GM21576 (cell line): Measurements from ENCODE around the gene ROBO1.
"Not testable (repeated sequence)": the region's sequence is repeated elsewhere in the genome, so short reads cannot be mapped to it uniquely, and the experiment has no call there.

ENCODE experiments used
- ATAC-seq: cut with Tn5 transposase; IDR thresholded peaks from one replicate; pipeline ENCODE4 v1.9.1; 2021; ENCODE audit warnings: mild to moderate bottlenecking, moderate library complexity; ENCODE audit not compliant: unreplicated experiment

ROBO1 gene

GRCh38 chr3:78725703-78726246 is 1042.0 kb downstream of the ROBO1 start:
- no peak for ATAC-seq

DNA sequence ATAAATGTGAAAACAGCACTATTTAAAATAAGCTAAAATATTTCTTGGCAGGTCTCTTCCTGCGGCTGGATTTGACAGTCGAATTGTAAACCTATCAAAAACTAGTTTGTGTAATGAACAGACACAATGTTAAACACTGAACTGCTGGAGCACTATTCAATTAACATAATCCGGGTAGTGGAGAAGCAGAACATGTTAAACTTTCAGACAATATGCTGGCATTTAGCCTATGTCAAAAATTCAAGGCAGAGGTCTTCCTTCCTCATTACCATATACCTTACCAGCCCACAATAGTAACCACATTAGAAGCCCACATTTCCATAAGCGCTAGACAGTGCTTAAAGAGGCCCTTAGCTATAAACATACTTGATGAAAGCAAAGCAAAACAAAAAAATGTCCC is 1042.9 kb downstream of the ROBO1 start:
- ATAC-seq, result no peak

DNA sequence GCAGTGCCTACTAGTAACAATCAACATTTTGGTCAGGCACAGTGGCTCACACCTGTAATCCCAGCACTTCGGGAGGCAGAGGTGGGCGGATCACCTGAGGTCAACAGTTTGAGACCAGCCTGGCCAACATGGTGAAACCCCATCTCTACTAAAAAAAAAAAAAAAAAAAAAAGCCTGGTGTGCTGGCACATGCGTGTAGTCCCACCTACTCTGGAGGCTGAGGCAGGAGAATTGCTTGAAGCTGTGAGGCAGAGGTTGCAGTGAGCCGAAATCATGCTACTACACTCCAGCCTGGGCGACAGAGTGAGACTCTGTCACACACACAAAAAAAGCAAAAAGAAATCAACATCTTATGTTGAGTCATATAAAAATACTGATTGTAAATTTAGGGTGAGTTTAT is 1043.4 kb downstream of the ROBO1 start:
- ATAC-seq, result not testable (repeated sequence)

DNA sequence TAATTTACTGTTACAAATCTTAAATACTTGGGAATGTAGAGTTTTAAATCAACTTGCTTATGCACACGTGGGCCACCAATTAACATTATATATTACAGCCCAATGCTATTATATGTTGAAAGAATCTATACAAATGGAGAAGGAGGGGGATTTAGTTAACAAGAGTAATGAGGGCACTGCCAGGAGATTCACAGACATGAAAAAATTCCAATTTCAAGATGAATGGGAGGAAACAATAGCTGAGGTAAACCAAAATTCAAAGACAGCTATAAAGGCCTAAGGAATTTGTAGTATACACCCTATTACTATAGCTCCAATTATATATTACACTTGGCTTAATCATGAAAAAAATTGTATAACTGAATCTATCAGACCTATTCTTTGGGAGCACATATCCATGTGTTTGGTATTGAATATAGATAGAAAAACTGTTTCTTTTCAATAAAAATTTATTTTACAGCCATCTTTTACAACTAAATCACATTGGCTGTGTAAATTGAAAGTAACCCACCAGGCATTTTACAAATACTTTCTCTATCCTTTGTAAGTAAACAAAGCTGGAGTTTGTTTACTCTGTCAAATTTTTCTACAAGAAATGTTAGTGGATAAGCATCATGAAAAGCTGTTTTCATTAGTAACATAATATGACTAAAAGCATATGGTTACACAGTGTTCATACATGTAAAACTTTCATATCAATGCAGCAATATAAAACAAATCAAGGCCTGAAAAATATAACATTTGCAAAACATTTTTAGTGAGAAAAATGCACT is 1045.8 kb downstream of the ROBO1 start:
- no peak for ATAC-seq

- ATAC-seq, result no peak
Observed at GRCh38 chr3:78718707-78719106, 1049.1 kb downstream of the ROBO1 start.

GRCh38 chr3:78717041-78717440 is 1050.8 kb downstream of the ROBO1 start:
- no peak for ATAC-seq

DNA sequence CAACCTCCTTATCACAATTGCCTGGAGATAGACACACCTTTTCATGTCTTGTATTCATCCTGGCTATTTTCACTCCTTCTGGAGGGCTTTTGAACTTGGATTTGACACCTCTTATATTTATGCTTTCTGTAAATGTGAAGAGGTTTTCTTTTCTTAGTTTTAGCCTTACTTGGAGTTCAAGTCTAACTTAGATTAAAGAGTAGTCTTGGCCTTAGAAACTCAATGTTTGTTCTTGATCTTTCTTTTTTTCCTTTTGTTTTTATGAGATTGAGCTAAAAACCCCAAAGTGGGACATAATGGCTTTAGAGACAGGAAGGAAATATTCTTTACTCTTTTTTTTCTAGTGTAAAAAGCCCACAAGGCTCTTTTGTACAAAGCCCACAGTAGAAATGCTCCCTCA is 1054.9 kb downstream of the ROBO1 start:
- ATAC-seq, result no peak

DNA sequence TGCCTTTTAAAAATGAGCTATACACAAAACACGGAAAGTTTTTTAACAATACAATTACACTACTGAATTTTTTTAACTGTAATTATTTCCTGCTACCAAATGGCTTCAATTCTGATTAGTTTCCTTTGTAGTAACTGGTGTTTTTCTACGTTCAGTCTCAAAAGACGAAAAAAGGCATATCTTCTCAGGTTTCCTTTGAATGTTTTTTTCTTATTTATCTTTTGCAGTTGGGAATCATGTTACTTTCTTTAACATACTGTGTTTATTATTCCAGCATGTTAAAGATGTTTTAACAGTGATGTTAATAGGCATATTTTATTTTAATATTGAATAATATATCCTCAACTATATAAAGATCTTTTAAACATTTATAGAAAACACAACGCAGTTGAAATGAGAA is 1055.5 kb downstream of the ROBO1 start:
- no peak for ATAC-seq

DNA sequence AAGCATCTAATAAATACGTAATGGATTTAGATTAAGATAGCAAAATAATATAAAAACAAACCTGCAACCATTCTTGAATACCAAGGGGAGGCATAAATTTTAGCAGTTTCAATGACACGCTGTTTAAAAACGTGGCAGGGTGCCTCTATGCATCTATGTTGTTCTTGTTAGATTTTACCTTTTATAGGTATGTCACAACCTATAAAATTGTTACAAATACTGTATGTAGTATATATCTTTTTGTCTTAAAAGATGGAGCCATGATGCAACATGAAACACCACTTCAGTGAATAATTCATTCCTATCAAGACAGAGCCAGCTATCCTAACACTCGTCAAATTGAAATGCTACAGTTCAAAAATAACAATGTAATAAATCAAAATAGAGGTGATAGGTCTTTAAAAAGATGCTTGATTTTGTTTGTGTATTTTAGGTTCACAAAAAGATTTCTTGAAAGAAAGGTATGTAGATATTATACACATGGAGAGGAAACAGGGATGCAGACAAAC is 1059.2 kb downstream of the ROBO1 start:
- no peak for ATAC-seq

GRCh38 chr3:78707609-78708008 is 1060.2 kb downstream of the ROBO1 start:
- no peak for ATAC-seq

- ATAC-seq, result no peak
Observed at GRCh38 chr3:78706906-78707523, 1060.8 kb downstream of the ROBO1 start.

- no peak for ATAC-seq
Observed at GRCh38 chr3:78703944-78704343, 1063.9 kb downstream of the ROBO1 start.

- ATAC-seq, result no peak
Observed at GRCh38 chr3:78701537-78701936, 1066.3 kb downstream of the ROBO1 start.

GRCh38 chr3:78698431-78698830 is 1069.4 kb downstream of the ROBO1 start:
- no peak for ATAC-seq

DNA sequence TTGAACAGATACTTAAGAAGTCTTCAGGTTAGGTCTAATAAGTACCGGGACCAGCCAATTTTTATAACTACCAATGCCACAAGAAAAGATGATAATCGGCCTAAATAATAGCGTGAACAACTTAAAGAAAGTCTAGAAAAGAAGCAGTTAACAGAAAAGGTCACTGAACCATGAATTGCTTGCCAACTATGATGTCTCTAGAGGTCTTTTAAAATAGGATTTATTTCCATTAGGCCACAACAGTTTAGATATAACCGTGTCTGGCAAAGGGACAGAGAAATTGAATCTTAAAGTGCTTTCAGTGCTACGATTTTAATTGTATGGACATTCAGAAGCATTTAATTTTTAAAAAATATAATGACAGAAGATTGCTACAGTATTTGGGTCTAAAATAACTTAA is 1070.4 kb downstream of the ROBO1 start:
- ATAC-seq, result no peak

DNA sequence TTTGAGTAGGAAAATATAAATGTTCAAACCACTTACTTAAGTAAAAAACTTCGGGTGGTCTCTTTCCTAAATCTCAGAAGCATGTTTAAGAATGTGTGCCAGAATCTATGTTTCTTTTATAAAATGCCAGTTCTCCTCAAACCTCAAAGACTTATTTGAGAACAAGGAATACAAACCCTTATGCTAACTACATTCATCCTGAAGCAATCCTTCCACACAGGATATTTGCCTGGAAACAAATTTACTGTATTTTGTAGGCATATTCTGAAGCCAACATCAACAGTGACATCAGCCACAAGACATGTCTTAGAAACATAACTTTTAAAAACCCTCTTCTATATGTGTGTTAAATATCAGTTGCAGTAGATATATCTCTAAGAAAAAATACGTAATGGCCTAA is 1077.0 kb downstream of the ROBO1 start:
- ATAC-seq, result no peak

DNA sequence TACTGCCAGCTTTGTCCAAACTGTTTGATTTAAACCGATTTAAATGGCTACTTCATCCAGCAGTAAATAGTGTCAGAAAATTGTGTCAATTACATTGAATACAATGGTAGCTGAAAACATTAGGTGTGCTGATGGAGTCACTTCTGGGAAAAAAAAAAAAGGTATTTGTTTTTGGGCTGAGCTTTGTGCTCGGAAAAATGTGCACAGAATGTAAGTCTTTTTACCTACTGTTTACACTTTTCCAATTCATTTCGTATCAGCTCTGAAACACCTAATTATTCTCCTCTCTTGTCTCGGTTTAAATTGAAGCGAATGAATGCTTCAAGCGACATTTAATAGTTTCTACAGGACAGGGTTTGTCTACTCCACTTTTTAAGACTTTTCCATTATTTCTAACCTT is 1078.4 kb downstream of the ROBO1 start:
- no peak for ATAC-seq

DNA sequence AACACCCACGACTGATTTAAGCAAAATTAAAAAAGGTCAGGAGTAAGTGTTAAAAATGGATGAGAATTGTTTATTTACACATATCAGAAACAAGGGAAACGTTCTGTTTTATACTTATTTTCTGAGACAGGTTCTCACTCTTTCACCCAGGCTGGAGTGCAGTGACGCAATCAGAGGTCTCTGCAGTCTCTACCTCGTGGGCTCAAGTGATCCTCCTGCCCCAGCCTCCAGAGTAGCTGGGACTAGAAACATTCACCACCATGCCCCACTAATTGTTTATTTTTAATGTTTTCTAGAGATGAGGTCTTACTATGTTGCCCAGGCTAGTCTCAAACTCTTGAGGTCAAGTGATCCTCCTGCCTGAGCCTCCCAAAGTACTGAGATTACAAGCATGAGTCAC is 1080.3 kb downstream of the ROBO1 start:
- no peak for ATAC-seq

- ATAC-seq, result no peak
Observed at GRCh38 chr3:78683284-78683683, 1084.5 kb downstream of the ROBO1 start.

- ATAC-seq, result not testable (repeated sequence)
Observed at GRCh38 chr3:78675119-78675805, 1092.5 kb downstream of the ROBO1 start.

DNA sequence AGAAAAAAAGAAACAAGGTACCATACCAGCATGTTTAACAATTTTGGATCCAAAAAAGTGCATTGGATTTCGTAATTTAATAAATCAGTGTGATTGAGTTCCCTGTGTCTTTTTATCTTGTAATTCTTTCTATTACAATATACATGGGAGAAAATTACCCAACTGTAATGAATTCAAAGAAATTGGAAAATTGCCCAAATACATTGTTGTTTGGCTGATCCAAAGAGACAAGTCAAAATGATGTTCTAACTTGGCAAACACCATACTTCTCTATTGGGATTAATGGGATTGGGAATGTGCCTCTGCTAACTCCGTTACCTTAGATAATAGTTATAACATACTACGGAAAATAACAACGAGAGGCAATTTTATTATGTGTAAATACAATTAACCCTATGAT is 1097.1 kb downstream of the ROBO1 start:
- ATAC-seq, result no peak

- no peak for ATAC-seq
Observed at GRCh38 chr3:78670094-78670493, 1097.7 kb downstream of the ROBO1 start.
